ENCODE measurements around the gene USP37. TPM values are rescaled to one million over a fixed set of nuclear protein-coding genes. Genes with fewer than 3 reads are reported as not detected.

USP37 gene
- polyA plus RNA-seq, 1 of the 3 experiments (the other 2 are of a cell fraction): 0.95 TPM

DNA sequence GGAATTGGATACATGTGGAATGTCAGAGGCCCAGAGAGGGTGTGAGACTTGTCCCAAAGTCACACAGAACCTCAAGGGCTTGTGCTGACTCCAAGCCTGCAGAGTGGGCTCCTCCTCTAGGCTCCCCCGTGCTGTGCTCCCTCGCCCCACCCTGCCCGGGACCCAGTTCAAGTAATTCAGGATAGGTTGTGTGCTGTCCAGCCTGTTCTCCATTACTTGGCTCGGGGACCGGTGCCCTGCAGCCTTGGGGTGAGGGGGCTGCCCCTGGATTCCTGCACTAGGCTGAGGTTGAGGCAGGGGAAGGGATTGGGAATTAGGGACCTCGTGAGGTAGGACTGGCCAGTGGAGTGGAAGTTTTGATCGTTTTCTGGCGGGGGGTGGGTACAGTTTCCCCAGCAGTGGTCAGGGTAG is 165.7 kb downstream of the USP37 start:
- no peak for DNase-seq
- Histone ChIP-seq H3K79me2 (ENCODE audit: insufficient read depth) (peaks cover 38% of the 10 kb centered on the region), H3K4me1 (ENCODE audit: control insufficient read depth in 1 of 2, insufficient read depth in 2 of 2, low read depth in 1 of 2, low read length in 1 of 2) (peaks cover 20 to 35% of the 10 kb centered on the region in 2 experiments; a peak in 3 of 4 replicates), H3F3A (replicated peaks; ENCODE audit: insufficient read depth) (peaks cover 19% of the 10 kb centered on the region), H3K27ac (ENCODE audit: low read depth in 2 of 2, low read length in 1 of 2) (no peak overlapping the region), H3K27me3 (ENCODE audit: insufficient read depth) (no peaks in the 10 kb centered on the region), H3K4me2 (no peak overlapping the region), H4K20me1 (ENCODE audit: insufficient read depth) (peaks cover 5% of the 10 kb centered on the region; the same call in 1 of the 2 replicates), H2AFZ (ENCODE audit: low read depth) (no peak overlapping the region), H3K9me2 (no peaks in the 10 kb centered on the region), H3K9ac (no peak overlapping the region), H3K9me3 (no peaks in the 10 kb centered on the region), H3K4me3 (ENCODE audit: low read depth in 2 of 2, low read length in 1 of 2) (no peak overlapping the region), H3K36me3 (replicated peaks in 1 of 2; ENCODE audit: control insufficient read depth in 1 of 2, insufficient read depth in 2 of 2, low read length in 1 of 2) (peaks cover 0 to 33% of the 10 kb centered on the region in 2 experiments)
- TF ChIP-seq ZBTB33 (IDR thresholded peaks at IDR 0.05; ENCODE audit: borderline replicate concordance, low read depth) (no peak), POLR2AphosphoS5 (IDR thresholded peaks at IDR 0.05; ENCODE audit: low read depth, low read length) (no peak), SIN3A (IDR thresholded peaks at IDR 0.05; ENCODE audit: borderline replicate concordance, low read depth, low read length) (no peak), TCF12 (IDR thresholded peaks at IDR 0.05) (no peak), CTCF (IDR thresholded peaks at IDR 0.05) (no peak), REST (IDR thresholded peaks at IDR 0.05; ENCODE audit: low read depth, low read length) (no peak), NFIC (IDR thresholded peaks at IDR 0.05; ENCODE audit: borderline replicate concordance) (no peak), FOXM1 (IDR thresholded peaks at IDR 0.05; ENCODE audit: low read depth) (no peak), FOXJ3 (CRISPR knock-in tag; IDR thresholded peaks at IDR 0.05) (no peak), YY1 (IDR thresholded peaks at IDR 0.05; ENCODE audit: low read depth) (no peak), GABPA (IDR thresholded peaks at IDR 0.05; ENCODE audit: low read depth) (no peak), IRF3 (IDR thresholded peaks at IDR 0.05; ENCODE audit: low read depth, low read length) (no peak), EZH2phosphoT487 (IDR thresholded peaks at IDR 0.05; ENCODE audit: borderline replicate concordance, low read depth) (no peak), MEF2A (IDR thresholded peaks at IDR 0.05; ENCODE audit: borderline replicate concordance, low read depth) (no peak), TEAD4 (IDR thresholded peaks at IDR 0.05; ENCODE audit: borderline replicate concordance, insufficient read depth) (no peak)
- TF ChIP-seq, protein P1, sequence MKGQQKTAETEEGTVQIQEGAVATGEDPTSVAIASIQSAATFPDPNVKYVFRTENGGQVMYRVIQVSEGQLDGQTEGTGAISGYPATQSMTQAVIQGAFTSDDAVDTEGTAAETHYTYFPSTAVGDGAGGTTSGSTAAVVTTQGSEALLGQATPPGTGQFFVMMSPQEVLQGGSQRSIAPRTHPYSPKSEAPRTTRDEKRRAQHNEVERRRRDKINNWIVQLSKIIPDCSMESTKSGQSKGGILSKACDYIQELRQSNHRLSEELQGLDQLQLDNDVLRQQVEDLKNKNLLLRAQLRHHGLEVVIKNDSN (IDR thresholded peaks at IDR 0.05; ENCODE audit: borderline replicate concordance, low read depth): no peak
- ChIA-PET POLR2A (no interaction called here), CTCF (no interaction called here)
- WGBS (ENCODE audit: low lambda C conversion rate): 94% methylated on average over 8 of the region's 8 CpGs
